HG02610 (cell line): Measurements from ENCODE around the gene SEMA3F.

Experiments used
- ATAC-seq: cut with Tn5 transposase; IDR thresholded peaks from one replicate; pipeline ENCODE4 v1.9.1; 2021; ENCODE audit warnings: mild to moderate bottlenecking, moderate library complexity; ENCODE audit not compliant: unreplicated experiment

Gene SEMA3F

GRCh38 chr3:50155491-50155878, 361 bp downstream of the SEMA3F start:
- no peak for ATAC-seq

GRCh38 chr3:50155891-50156290, 767 bp downstream of the SEMA3F start:
- no peak for ATAC-seq

GRCh38 chr3:50156549-50157493, 1.7 kb downstream of the SEMA3F start:
- no peak for ATAC-seq

GRCh38 chr3:50157827-50158529, 2.9 kb downstream of the SEMA3F start:
- ATAC-seq = no peak

- no peak for ATAC-seq
Measured at GRCh38 chr3:50158530-50159146, 3.5 kb downstream of the SEMA3F start.

- no peak for ATAC-seq
Measured at GRCh38 chr3:50160561-50160983, 5.4 kb downstream of the SEMA3F start.

- ATAC-seq = no peak
Measured at GRCh38 chr3:50161320-50161719, 6.2 kb downstream of the SEMA3F start.

GRCh38 chr3:50162034-50162883, 7.1 kb downstream of the SEMA3F start:
- no peak for ATAC-seq

GRCh38 chr3:50163572-50164455, 8.7 kb downstream of the SEMA3F start:
- ATAC-seq = no peak

- ATAC-seq = no peak
Measured at GRCh38 chr3:50164481-50164880, 9.4 kb downstream of the SEMA3F start.

- ATAC-seq = no peak
Measured at GRCh38 chr3:50164984-50165909, 10.1 kb downstream of the SEMA3F start.

- ATAC-seq = no peak
Measured at GRCh38 chr3:50165910-50166538, 10.9 kb downstream of the SEMA3F start.

GRCh38 chr3:50166620-50167019, 11.5 kb downstream of the SEMA3F start:
- ATAC-seq = no peak

GRCh38 chr3:50167069-50167840, 12.1 kb downstream of the SEMA3F start:
- no peak for ATAC-seq

- ATAC-seq = no peak
Measured at GRCh38 chr3:50167841-50168209, 12.7 kb downstream of the SEMA3F start.

GRCh38 chr3:50168388-50168787, 13.3 kb downstream of the SEMA3F start:
- ATAC-seq = no peak

GRCh38 chr3:50168791-50169190, 13.7 kb downstream of the SEMA3F start:
- ATAC-seq = no peak
